Smooth muscle cell (in vitro differentiated cells): ENCODE measurements around the gene BCKDK. TPM values are rescaled to one million over a fixed set of nuclear protein-coding genes. Genes with fewer than 3 reads are reported as not detected.

Source experiments
- DNase-seq: peaks from one replicate; lab custom pipeline; 2025; ENCODE audit not compliant: unreplicated experiment; lab: John Stamatoyannopoulos, UW
- H2AFZ ChIP-seq: fragments of 200-600 bp; sonication (generic); 2 replicates; pipeline ENCODE4 v1.6.0; 2016; ENCODE audit warnings: antibody characterized with exemption, low read depth, mild to moderate bottlenecking
- H3F3A ChIP-seq: fragments of 200-600 bp; sonication (generic); 2 replicates; pipeline ENCODE4 v1.6.0; 2017; ENCODE audit warnings: antibody characterized with exemption, low read depth
- H3K27ac ChIP-seq: fragments of 200-600 bp; sonication (generic); 2 replicates; pipeline ENCODE4 v1.5.1; 2016; ENCODE audit warnings: low read depth, mild to moderate bottlenecking
- H3K27me3 ChIP-seq: fragments of 200-600 bp; sonication (generic); 2 replicates; pipeline ENCODE4 v1.6.1; 2016; ENCODE audit warnings: low read depth, mild to moderate bottlenecking
- H3K36me3 ChIP-seq: fragments of 200-600 bp; sonication (generic); 2 replicates; pipeline ENCODE4 v1.5.1; 2016; ENCODE audit warnings: low read depth
- H3K4me1 ChIP-seq: fragments of 200-600 bp; sonication (generic); 2 replicates; pipeline ENCODE4 v1.5.1; 2016; ENCODE audit warnings: low read depth
- H3K4me2 ChIP-seq: fragments of 200-600 bp; sonication (generic); 2 replicates; pipeline ENCODE4 v1.6.0; 2016; ENCODE audit warnings: mild to moderate bottlenecking
- H3K4me3 ChIP-seq: fragments of 200-600 bp; sonication (generic); 2 replicates; pipeline ENCODE4 v1.5.1; 2016; ENCODE audit warnings: mild to moderate bottlenecking
- H3K79me2 ChIP-seq: fragments of 200-600 bp; sonication (generic); 2 replicates; pipeline ENCODE4 v1.6.0; 2016; ENCODE audit warnings: low read depth, mild to moderate bottlenecking
- H3K9ac ChIP-seq: fragments of 200-600 bp; sonication (generic); 2 replicates; pipeline ENCODE4 v1.6.0; 2016; ENCODE audit warnings: low read depth
- H3K9me3 ChIP-seq: fragments of 200-600 bp; sonication (generic); replicated peaks from 2 replicates; pipeline ENCODE4 v1.5.1; 2016; ENCODE audit warnings: low read depth
- H4K20me1 ChIP-seq: fragments of 200-600 bp; sonication (generic); 2 replicates; pipeline ENCODE4 v1.6.0; 2016; ENCODE audit warnings: low read depth
- CTCF ChIP-seq: fragments of 200-600 bp; sonication (generic); IDR thresholded peaks from 2 replicates; pipeline ENCODE4 v1.5.1; 2017; ENCODE audit warnings: borderline replicate concordance, mild to moderate bottlenecking, antibody characterized with exemption; ENCODE audit not compliant: insufficient read depth, poor library complexity, severe bottlenecking
- WGBS: methylation state at CpG from one replicate; pipeline ENCODE4 v1.1.7; 2016; ENCODE audit warnings: low lambda C conversion rate; 5-methylcytosine and 5-hydroxymethylcytosine counted together
- polyA plus RNA-seq: library from polyadenylated mRNA; unstranded; fragments of >200 nt; fragmentation: Nextera tagmentation; extraction: Ambion mirVana; gene quantifications from 2 replicates; pipeline ENCODE4 v1.2.1, GENCODE V29; 2016
- total RNA-seq: library from RNA; depleted of rRNA; stranded (reverse); fragments of >200 nt; gene quantifications from 2 replicates; pipeline ENCODE4 v1.2.3, GENCODE V29; 2014

Gene BCKDK
- total and polyA plus RNA-seq, 2 experiments from 2014 or later = 40.5 to 82.6 TPM

- DNase-seq = no peak
- 99% methylated on average over 14 of the region's 15 CpGs for WGBS
- Histone ChIP-seq H4K20me1 (peaks cover 29% of the 10 kb centered on the region), H3K27me3 (no peaks in the 10 kb centered on the region), H3K4me3 (no peak overlapping the region), H3K36me3 (no peaks in the 10 kb centered on the region), H3K9me3 (no peaks in the 10 kb centered on the region), H3K9ac (no peak overlapping the region), H3K4me2 (no peak overlapping the region), H2AFZ (no peak overlapping the region), H3F3A (no peaks in the 10 kb centered on the region), H3K4me1 (peaks cover 6% of the 10 kb centered on the region), H3K27ac (no peak overlapping the region), H3K79me2 (peaks cover 36% of the 10 kb centered on the region)
- TF ChIP-seq CTCF = no peak
Observed at GRCh38 chr16:31078597-31079341, 29.4 kb upstream of the BCKDK start.

DNA sequence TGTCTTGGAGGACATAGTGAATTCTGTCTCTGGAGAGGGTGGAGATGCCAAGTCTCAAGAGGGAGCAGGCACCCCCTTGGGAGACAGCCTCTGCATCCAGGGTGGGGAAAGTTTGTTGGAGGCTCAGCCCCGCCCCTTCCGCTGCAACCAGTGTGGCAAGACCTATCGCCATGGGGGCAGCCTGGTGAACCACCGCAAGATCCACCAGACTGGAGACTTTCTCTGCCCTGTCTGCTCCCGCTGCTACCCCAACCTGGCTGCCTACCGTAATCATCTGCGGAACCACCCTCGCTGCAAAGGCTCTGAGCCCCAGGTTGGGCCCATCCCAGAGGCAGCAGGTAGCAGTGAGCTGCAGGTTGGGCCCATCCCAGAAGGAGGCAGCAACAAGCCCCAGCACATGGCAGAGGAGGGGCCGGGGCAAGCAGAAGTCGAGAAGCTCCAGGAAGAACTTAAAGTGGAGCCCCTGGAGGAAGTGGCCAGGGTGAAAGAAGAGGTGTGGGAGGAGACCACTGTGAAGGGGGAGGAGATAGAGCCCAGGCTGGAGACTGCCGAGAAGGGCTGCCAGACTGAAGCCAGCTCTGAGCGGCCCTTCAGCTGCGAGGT lies 28.7 kb upstream of the BCKDK start:
- no peak overlapping the region for H3K4me3 ChIP-seq
- H3K36me3 ChIP-seq = no peaks in the 10 kb centered on the region
- no peaks in the 10 kb centered on the region for H3K27me3 ChIP-seq
- peaks cover 29% of the 10 kb centered on the region for H4K20me1 ChIP-seq
- peaks cover 36% of the 10 kb centered on the region for H3K79me2 ChIP-seq
- H3F3A ChIP-seq = no peaks in the 10 kb centered on the region
- H3K27ac ChIP-seq = no peak overlapping the region
- peaks cover 6% of the 10 kb centered on the region for H3K4me1 ChIP-seq
- no peak overlapping the region for H3K9ac ChIP-seq
- no peak for TF ChIP-seq CTCF
- no peak for DNase-seq
- no peaks in the 10 kb centered on the region for H3K9me3 ChIP-seq
- H3K4me2 ChIP-seq = no peak overlapping the region
- WGBS = 93% methylated on average over 12 of the region's 13 CpGs
- H2AFZ ChIP-seq = no peak overlapping the region

DNA sequence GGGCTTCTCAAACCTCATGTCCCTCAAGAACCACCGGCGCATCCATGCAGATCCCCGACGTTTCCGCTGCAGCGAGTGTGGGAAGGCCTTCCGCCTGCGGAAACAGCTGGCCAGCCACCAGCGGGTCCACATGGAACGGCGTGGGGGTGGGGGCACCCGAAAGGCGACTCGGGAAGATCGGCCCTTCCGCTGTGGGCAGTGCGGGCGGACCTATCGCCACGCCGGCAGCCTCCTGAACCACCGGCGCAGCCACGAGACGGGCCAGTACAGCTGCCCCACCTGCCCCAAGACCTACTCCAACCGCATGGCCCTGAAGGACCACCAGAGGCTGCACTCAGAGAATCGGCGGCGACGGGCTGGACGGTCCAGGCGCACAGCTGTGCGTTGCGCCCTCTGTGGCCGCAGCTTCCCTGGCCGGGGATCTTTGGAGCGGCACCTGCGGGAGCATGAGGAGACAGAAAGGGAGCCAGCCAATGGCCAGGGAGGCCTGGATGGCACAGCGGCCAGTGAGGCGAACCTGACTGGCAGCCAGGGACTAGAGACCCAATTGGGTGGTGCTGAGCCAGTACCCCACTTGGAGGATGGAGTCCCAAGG lies 28.1 kb upstream of the BCKDK start:
- Histone ChIP-seq H3K27me3 (no peaks in the 10 kb centered on the region), H3K79me2 (peaks cover 29% of the 10 kb centered on the region), H3K9ac (no peak overlapping the region), H3K4me3 (no peak overlapping the region), H3K4me1 (peaks cover 3% of the 10 kb centered on the region), H3K36me3 (no peaks in the 10 kb centered on the region), H2AFZ (no peak overlapping the region), H3K9me3 (no peaks in the 10 kb centered on the region), H3F3A (no peaks in the 10 kb centered on the region), H3K4me2 (no peak overlapping the region), H4K20me1 (peaks cover 29% of the 10 kb centered on the region), H3K27ac (no peak overlapping the region)
- no peak for TF ChIP-seq CTCF
- 97% methylated on average over 40 of the region's 40 CpGs for WGBS
- DNase-seq = no peak
